LNCAP (cell line): ENCODE measurements around the gene PRKCZ.

Experiments
- TF ChIP-seq, protein P1 (sequence below): fragments of 450-650 bp; IDR thresholded peaks from 2 replicates; pipeline ENCODE4 v1.5.1; 2017; ENCODE audit warnings: mild to moderate bottlenecking

PRKCZ gene

DNA sequence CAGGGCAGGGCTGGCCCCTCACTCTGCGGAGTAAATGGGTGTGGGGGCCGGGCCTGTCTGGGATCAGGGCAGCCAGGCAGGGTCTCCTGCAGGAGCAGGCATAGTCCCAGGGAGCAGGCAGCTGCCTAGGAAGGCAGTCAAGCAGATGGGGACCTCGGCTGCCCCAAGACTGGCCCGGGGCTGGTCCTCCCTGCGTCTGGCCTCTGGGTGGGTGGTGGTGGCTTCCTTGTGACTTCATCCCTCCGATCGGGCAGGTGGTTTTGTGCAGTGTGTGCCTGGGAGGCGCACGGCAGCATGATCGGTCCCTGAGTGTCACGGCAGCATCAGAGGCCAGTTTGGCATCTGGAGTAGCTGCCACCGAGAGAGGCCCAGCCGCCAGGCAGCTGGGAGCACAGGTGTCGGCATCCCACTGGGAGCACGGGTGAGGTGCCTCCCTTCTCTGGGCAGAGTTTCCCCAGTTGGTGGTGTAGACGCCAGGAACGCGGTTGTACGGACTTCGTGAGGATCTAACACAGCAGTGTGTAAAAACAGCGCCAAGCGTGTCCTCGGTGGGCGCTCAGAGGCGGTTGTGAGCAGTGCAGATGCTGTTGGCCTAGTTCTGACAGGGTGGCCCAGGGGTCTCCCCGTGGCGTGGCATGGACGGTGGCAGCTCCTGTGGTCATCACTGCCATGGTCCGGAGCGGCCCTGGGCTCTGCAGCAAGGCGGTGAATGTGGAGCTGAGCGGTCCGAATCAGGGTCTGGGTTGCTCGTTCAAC lies 45.9 kb downstream of the PRKCZ start:
- TF ChIP-seq, protein P1, sequence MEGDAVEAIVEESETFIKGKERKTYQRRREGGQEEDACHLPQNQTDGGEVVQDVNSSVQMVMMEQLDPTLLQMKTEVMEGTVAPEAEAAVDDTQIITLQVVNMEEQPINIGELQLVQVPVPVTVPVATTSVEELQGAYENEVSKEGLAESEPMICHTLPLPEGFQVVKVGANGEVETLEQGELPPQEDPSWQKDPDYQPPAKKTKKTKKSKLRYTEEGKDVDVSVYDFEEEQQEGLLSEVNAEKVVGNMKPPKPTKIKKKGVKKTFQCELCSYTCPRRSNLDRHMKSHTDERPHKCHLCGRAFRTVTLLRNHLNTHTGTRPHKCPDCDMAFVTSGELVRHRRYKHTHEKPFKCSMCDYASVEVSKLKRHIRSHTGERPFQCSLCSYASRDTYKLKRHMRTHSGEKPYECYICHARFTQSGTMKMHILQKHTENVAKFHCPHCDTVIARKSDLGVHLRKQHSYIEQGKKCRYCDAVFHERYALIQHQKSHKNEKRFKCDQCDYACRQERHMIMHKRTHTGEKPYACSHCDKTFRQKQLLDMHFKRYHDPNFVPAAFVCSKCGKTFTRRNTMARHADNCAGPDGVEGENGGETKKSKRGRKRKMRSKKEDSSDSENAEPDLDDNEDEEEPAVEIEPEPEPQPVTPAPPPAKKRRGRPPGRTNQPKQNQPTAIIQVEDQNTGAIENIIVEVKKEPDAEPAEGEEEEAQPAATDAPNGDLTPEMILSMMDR = no peak

GRCh38 chr1:2097386-2098300 lies 47.4 kb downstream of the PRKCZ start:
- TF ChIP-seq, protein P1 = no peak

- TF ChIP-seq, protein P1 = no peak
These were observed 48.1 kb downstream of the PRKCZ start for GRCh38 chr1:2098301-2098698.

DNA sequence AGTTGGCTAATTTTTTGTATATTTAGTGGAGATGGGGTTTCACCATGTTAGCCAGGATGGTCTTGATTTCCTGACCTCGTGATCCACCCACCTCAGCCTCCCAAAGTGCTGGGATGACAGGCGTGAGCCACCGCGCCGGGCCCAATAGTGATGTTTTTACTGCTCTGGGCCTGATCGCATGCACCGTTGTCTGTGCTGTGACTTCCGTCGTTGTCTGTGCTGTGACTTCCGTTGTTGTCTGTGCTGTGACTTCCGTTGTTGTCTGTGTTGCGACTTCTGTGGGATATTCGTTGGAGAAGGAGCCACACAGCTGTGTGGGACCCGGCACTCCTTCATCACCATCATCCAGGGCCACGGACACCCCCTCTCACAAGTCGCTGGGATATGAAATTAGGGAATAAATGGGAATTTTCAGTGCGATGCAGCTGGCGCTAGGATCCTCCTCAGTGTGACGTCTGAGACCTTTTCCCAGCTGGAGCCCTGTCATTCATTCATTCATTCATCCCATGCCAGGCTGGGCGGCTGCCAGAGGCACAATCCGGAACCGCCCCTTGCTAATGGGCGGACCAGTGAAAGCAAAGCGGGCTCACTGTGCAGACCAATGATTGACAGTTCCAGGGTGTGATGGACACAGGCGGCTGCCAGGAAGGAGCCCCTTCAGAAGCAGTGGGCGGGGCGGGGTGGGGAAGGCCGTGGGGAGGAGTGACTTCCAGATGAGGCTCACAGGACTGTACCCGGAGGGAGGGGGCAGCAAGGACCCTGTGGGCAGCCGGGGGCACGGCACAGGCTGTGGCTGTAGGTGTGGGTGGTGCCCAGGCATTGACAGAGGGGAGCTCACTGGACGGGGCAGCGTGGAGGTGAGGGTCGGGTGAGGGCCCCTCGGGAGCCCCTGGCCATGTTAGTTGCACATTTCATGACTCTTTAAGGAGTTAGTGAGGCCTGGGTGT lies 48.9 kb downstream of the PRKCZ start:
- TF ChIP-seq, protein P1 = no peak

DNA sequence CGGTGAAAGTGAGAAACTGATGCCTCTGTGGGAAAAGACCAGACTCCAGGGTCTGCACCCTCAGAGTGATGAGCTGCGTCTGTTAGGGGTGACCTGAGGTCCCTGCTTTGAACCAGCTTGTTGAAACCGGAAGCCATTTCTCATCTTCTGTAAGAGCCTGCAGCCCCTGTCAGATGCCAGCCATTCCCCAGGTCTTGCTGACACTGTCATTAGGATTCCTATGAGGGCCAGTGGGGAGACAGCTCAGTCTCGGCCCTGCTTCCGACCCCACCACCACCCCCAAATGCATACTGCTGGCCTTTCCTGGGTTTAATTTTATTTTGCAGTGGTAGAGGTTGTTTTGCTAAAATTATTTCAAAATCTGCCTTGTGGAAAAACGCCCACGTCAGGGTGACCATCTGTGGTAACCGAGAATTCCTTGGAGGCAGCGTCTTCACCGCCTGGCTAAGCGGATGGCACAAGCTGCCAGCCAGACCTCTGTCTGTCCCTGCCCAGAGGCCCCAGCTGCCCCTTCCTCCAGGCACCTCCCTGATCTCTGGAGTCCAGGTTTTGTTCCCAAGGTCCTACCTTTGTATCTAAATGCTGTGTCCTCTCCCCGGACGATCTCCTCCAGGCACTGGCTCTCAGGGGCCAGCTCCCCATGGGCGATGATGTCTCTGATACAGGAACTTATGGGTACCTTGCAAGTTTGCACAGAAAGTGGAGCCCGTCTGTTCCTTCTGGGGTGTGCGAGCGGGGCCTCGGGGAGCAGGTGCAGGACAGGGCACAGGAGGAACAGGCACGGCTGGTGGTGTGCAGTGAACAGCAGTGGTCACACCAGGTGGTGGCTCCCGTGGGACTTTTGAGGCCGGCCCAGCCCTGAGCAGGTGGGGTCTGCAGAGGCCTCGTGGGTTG lies 49.9 kb downstream of the PRKCZ start:
- TF ChIP-seq, protein P1 = no peak

DNA sequence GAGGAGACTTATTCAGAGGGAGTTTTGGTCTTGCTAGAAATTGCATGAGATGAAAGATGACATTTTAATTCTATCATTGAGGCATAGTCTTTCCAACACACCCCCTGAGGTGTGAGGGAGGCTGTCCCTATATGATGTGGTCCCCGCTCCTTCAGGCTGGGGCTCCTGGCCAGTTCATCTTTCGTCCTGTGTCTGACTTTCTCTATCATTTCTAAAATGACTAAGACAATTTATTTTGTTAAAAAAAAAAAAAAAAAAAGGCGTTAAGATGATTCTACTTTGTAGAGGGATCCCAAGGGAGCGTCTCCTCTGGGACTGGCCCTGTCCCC lies 50.5 kb downstream of the PRKCZ start:
- TF ChIP-seq, protein P1 = no peak
